Glomerular endothelial cell (primary cell): ENCODE data around the gene IL19. TPM values are rescaled to one million over a fixed set of nuclear protein-coding genes. Genes with fewer than 3 reads are reported as not detected.

Experiments
- DNase-seq: peaks from one replicate; pipeline ENCODE4 v3.0.0-alpha.2; 2011; ENCODE audit warnings: low read depth, low spot score; ENCODE audit errors: extremely low read depth
- total RNA-seq: library from RNA; depleted of rRNA; stranded (reverse); fragments of >200 nt; gene quantifications from 2 replicates; pipeline ENCODE4 v1.2.3, GENCODE V29; 2015

The IL19 gene
- total RNA-seq, 1 donor from 2014 or later: not detected

GRCh38 chr1:206828765-206829164, 58.2 kb downstream of the IL19 start:
- no peak for DNase-seq

GRCh38 chr1:206829282-206829681, 58.7 kb downstream of the IL19 start:
- DNase-seq: no peak

GRCh38 chr1:206829875-206830274, 59.3 kb downstream of the IL19 start:
- no peak for DNase-seq

- no peak for DNase-seq
Measured at GRCh38 chr1:206831650-206832049, 61.1 kb downstream of the IL19 start.

GRCh38 chr1:206832352-206832880, 61.8 kb downstream of the IL19 start:
- DNase-seq: no peak

GRCh38 chr1:206833106-206833680, 62.6 kb downstream of the IL19 start:
- no peak for DNase-seq

- DNase-seq: no peak
Measured at GRCh38 chr1:206833801-206834200, 63.2 kb downstream of the IL19 start.

- no peak for DNase-seq
Measured at GRCh38 chr1:206834217-206834616, 63.6 kb downstream of the IL19 start.

GRCh38 chr1:206834711-206835110, 64.1 kb downstream of the IL19 start:
- no peak for DNase-seq

- DNase-seq: no peak
Measured at GRCh38 chr1:206835186-206835585, 64.6 kb downstream of the IL19 start.

GRCh38 chr1:206836111-206836510, 65.5 kb downstream of the IL19 start:
- no peak for DNase-seq

GRCh38 chr1:206839006-206839560, 68.5 kb downstream of the IL19 start:
- no peak for DNase-seq

GRCh38 chr1:206839857-206840256, 69.3 kb downstream of the IL19 start:
- DNase-seq: no peak

- DNase-seq: no peak
Measured at GRCh38 chr1:206841609-206842323, 71.2 kb downstream of the IL19 start.

- DNase-seq: no peak
Measured at GRCh38 chr1:206842854-206843253, 72.3 kb downstream of the IL19 start.

- DNase-seq: no peak
Measured at GRCh38 chr1:206843626-206844025, 73.1 kb downstream of the IL19 start.

GRCh38 chr1:206846487-206846886, 75.9 kb downstream of the IL19 start:
- DNase-seq: no peak

- DNase-seq: no peak
Measured at GRCh38 chr1:206847337-206847834, 76.8 kb downstream of the IL19 start.

GRCh38 chr1:206847946-206848345, 77.4 kb downstream of the IL19 start:
- no peak for DNase-seq

GRCh38 chr1:206850401-206850800, 79.8 kb downstream of the IL19 start:
- no peak for DNase-seq

GRCh38 chr1:206851341-206852010, 80.9 kb downstream of the IL19 start:
- no peak for DNase-seq
